ENCODE results near the gene KSR2. TPM values are rescaled to one million over a fixed set of nuclear protein-coding genes. Genes with fewer than 3 reads are reported as not detected.

Gene KSR2
- total and polyA plus RNA-seq, 2 donors (not counting 3 experiments of a cell fraction or from before 2014, with no cell fraction given) = 2.1 to 5.2 TPM

DNA sequence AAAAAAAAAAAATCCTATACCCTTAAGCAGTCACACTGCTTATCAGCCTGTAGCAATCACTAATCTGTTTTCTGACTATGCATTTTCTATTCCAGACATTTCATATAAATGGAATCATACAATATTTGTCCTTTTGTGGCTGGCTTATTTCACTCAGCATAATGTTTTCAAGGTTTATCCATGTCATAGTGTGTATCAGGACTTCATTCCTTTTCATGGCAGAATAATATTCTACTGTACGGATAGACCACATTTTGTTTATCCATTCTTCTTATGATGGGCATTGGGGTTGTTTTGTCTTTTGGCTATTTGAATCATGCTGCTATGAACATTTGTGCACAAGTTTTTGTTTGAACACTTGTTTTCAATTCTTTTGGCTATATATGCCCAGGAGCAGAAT is 8.6 kb upstream of the KSR2 start:
- no peaks in the 10 kb centered on the region for H4K20me1 ChIP-seq (replicated peaks; ENCODE audit: control insufficient read depth, extremely low read depth, insufficient read depth, low read length)
- POLR2A ChIA-PET = no interaction called here
- H3K9me1 ChIP-seq (replicated peaks; ENCODE audit: control insufficient read depth, extremely low read depth, insufficient read depth, low read length) = no peaks in the 10 kb centered on the region

GRCh38 chr12:117975006-117975405 is 6.2 kb upstream of the KSR2 start:
- no peak overlapping the region for H3K4me3 ChIP-seq (replicated peaks in 1 of 3; ENCODE audit: insufficient read depth in 1 of 3, low read depth in 1 of 3, low read length in 3 of 3)
- CTCF ChIA-PET = no interaction called here
- H4K20me1 ChIP-seq (replicated peaks; ENCODE audit: control insufficient read depth, extremely low read depth, insufficient read depth, low read length) = no peaks in the 10 kb centered on the region
- no peak overlapping the region for H3K27ac ChIP-seq (ENCODE audit: insufficient read depth, low read depth, low read length)
- no peak for TF ChIP-seq JUN (IDR thresholded peaks at IDR 0.05; ENCODE audit: borderline replicate concordance, insufficient read depth, insufficient read length, low read depth)
- no peak for TF ChIP-seq GATA2 (IDR thresholded peaks at IDR 0.05; ENCODE audit: insufficient read depth, insufficient read length, low read depth, low read length)
- TF ChIP-seq, protein P1, sequence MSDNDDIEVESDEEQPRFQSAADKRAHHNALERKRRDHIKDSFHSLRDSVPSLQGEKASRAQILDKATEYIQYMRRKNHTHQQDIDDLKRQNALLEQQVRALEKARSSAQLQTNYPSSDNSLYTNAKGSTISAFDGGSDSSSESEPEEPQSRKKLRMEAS (IDR thresholded peaks at IDR 0.05; ENCODE audit: insufficient read depth, insufficient read length) = no peak
- TF ChIP-seq CTCF (IDR thresholded peaks at IDR 0.05; ENCODE audit: extremely low read depth in 1 of 2, insufficient read depth in 1 of 2, low read depth in 1 of 2, low read length in 2 of 2) = no peak
- TF ChIP-seq MYC (IDR thresholded peaks at IDR 0.05; ENCODE audit: low read depth, low read length) = no peak
- no peak for TF ChIP-seq POLR2AphosphoS5 (IDR thresholded peaks at IDR 0.05; ENCODE audit: insufficient read depth, low read depth, low read length)
- no peak for TF ChIP-seq EZH2 (IDR thresholded peaks at IDR 0.05; ENCODE audit: borderline replicate concordance, low read depth, low read length, severe bottlenecking)
- TF ChIP-seq FOS (IDR thresholded peaks at IDR 0.05; ENCODE audit: borderline replicate concordance, insufficient read depth, low read length) = no peak
- no peak for TF ChIP-seq POLR2A (IDR thresholded peaks at IDR 0.05; ENCODE audit: low read depth, low read length)
- no peak overlapping the region for H3K4me2 ChIP-seq (ENCODE audit: insufficient read depth, low read length)
- dilution Hi-C loops (cut with MboI; ENCODE audit: extremely low pct_ligation_motif_present, low sequenced_read_pairs) (no loop called here), intact Hi-C loops (cut with micrococcal nuclease) (no loop called here)
- no peaks in the 10 kb centered on the region for H3K9me1 ChIP-seq (replicated peaks; ENCODE audit: control insufficient read depth, extremely low read depth, insufficient read depth, low read length)
- no peak for DNase-seq (ENCODE audit: low read depth, low spot score)
- H2AFZ ChIP-seq (ENCODE audit: low read depth, low read length) = no peak overlapping the region
- no peaks in the 10 kb centered on the region for H3K36me3 ChIP-seq (ENCODE audit: control insufficient read depth in 2 of 2, extremely low read depth in 1 of 2, insufficient read depth in 2 of 2, low read length in 2 of 2)
- H3K9ac ChIP-seq (replicated peaks; ENCODE audit: extremely low read depth, insufficient read depth, low read length) = no peak overlapping the region
- H3K9me3 ChIP-seq (replicated peaks; ENCODE audit: control insufficient read depth, insufficient read depth, low read length) = no peaks in the 10 kb centered on the region
- H3K27me3 ChIP-seq (ENCODE audit: control insufficient read depth in 2 of 2, insufficient read depth in 2 of 2, low read length in 2 of 2) = no peaks in the 10 kb centered on the region
- no TSS peak for BruUV-seq (replicated peaks)
- no peak for FAIRE-seq
- POLR2A ChIA-PET = no interaction called here
- no peaks in the 10 kb centered on the region for H3K4me1 ChIP-seq (ENCODE audit: control insufficient read depth, extremely low read depth, insufficient read depth, low read length)
- H3K79me2 ChIP-seq (ENCODE audit: control insufficient read depth, insufficient read depth, low read length) = no peaks in the 10 kb centered on the region

More for the DNA sequence above, 8.6 kb upstream of the KSR2 start:
- Histone ChIP-seq H3K79me2 (ENCODE audit: control insufficient read depth, insufficient read depth, low read length) (no peaks in the 10 kb centered on the region), H3K4me3 (replicated peaks in 1 of 3; ENCODE audit: insufficient read depth in 1 of 3, low read depth in 1 of 3, low read length in 3 of 3) (no peak overlapping the region), H3K4me2 (ENCODE audit: insufficient read depth, low read length) (no peak overlapping the region), H2AFZ (ENCODE audit: low read depth, low read length) (no peak overlapping the region), H3K4me1 (ENCODE audit: control insufficient read depth, extremely low read depth, insufficient read depth, low read length) (no peaks in the 10 kb centered on the region), H3K27ac (ENCODE audit: insufficient read depth, low read depth, low read length) (no peak overlapping the region), H3K9me3 (replicated peaks; ENCODE audit: control insufficient read depth, insufficient read depth, low read length) (no peaks in the 10 kb centered on the region), H3K27me3 (ENCODE audit: control insufficient read depth in 2 of 2, insufficient read depth in 2 of 2, low read length in 2 of 2) (no peaks in the 10 kb centered on the region), H3K36me3 (ENCODE audit: control insufficient read depth in 2 of 2, extremely low read depth in 1 of 2, insufficient read depth in 2 of 2, low read length in 2 of 2) (no peaks in the 10 kb centered on the region), H3K9ac (replicated peaks; ENCODE audit: extremely low read depth, insufficient read depth, low read length) (no peak overlapping the region)
- no peak for DNase-seq (ENCODE audit: low read depth, low spot score)
- no TSS peak for BruUV-seq (replicated peaks)
- intact Hi-C loops (cut with micrococcal nuclease) (no loop called here), dilution Hi-C loops (cut with MboI; ENCODE audit: extremely low pct_ligation_motif_present, low sequenced_read_pairs) (no loop called here)
- CTCF ChIA-PET = no interaction called here
- no peak for TF ChIP-seq POLR2A (IDR thresholded peaks at IDR 0.05; ENCODE audit: low read depth, low read length)
- TF ChIP-seq MYC (IDR thresholded peaks at IDR 0.05; ENCODE audit: low read depth, low read length) = no peak
- TF ChIP-seq EZH2 (IDR thresholded peaks at IDR 0.05; ENCODE audit: borderline replicate concordance, low read depth, low read length, severe bottlenecking) = no peak
- no peak for TF ChIP-seq JUN (IDR thresholded peaks at IDR 0.05; ENCODE audit: borderline replicate concordance, insufficient read depth, insufficient read length, low read depth)
- FAIRE-seq = no peak

All from endothelial cell of umbilical vein (primary cell).